ENCODE measurements around the gene UXS1. TPM values are rescaled to one million over a fixed set of nuclear protein-coding genes. Genes with fewer than 3 reads are reported as not detected.
A peak's percentile ranks its signal among the peaks of the same experiment; 100 is the strongest.

The UXS1 gene
- total and polyA plus RNA-seq, 9 of the 15 experiments (the other 6 are each of a cell fraction or from before 2014, with no cell fraction given), result 5.8 to 25.8 (median 15.0) TPM

DNA sequence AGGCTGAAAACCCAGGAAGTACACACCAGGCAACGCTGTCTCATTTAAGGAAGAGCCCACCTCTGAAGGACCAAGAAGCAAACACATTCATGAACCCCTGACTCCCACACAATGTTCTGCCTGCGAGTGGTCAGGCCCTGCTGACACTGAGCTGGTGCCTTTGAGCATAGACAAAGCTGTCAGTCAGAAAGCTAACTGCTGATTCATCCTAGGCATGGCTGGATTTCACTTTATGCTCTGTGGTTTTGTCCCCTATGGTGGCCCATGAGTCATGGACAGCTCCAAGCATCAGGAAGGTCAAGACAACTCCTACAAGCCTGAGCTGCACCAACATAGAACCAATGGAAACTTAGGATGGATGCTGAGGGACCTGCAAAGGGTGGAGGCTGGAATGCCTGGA is 78.9 kb downstream of the UXS1 start (continued):
- TF ChIP-seq, protein P1, sequence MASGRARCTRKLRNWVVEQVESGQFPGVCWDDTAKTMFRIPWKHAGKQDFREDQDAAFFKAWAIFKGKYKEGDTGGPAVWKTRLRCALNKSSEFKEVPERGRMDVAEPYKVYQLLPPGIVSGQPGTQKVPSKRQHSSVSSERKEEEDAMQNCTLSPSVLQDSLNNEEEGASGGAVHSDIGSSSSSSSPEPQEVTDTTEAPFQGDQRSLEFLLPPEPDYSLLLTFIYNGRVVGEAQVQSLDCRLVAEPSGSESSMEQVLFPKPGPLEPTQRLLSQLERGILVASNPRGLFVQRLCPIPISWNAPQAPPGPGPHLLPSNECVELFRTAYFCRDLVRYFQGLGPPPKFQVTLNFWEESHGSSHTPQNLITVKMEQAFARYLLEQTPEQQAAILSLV (tag; IDR thresholded peaks at IDR 0.05), result no peak
- no peak for TF ChIP-seq DACH1 (IDR thresholded peaks at IDR 0.05; ENCODE audit: partially characterized antibody)
- TF ChIP-seq PPARD (CRISPR knock-in tag; IDR thresholded peaks at IDR 0.05), result no peak
- TF ChIP-seq GABPB1 (CRISPR knock-in tag; IDR thresholded peaks at IDR 0.05), result no peak
- no peak for TF ChIP-seq ELF4 (CRISPR knock-in tag; IDR thresholded peaks at IDR 0.05)
- TF ChIP-seq RFX5 (IDR thresholded peaks at IDR 0.05; ENCODE audit: low read depth, low read length), result no peak
- TF ChIP-seq ASH1L (IDR thresholded peaks at IDR 0.05; ENCODE audit: borderline replicate concordance, low read depth, partially characterized antibody), result no peak
- no peak for TF ChIP-seq RAD51 (IDR thresholded peaks at IDR 0.05; ENCODE audit: borderline replicate concordance, low read depth)
- TF ChIP-seq, protein P2, sequence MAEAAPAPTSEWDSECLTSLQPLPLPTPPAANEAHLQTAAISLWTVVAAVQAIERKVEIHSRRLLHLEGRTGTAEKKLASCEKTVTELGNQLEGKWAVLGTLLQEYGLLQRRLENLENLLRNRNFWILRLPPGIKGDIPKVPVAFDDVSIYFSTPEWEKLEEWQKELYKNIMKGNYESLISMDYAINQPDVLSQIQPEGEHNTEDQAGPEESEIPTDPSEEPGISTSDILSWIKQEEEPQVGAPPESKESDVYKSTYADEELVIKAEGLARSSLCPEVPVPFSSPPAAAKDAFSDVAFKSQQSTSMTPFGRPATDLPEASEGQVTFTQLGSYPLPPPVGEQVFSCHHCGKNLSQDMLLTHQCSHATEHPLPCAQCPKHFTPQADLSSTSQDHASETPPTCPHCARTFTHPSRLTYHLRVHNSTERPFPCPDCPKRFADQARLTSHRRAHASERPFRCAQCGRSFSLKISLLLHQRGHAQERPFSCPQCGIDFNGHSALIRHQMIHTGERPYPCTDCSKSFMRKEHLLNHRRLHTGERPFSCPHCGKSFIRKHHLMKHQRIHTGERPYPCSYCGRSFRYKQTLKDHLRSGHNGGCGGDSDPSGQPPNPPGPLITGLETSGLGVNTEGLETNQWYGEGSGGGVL (CRISPR knock-in tag; IDR thresholded peaks at IDR 0.05), result no peak
- TF ChIP-seq, protein P3, sequence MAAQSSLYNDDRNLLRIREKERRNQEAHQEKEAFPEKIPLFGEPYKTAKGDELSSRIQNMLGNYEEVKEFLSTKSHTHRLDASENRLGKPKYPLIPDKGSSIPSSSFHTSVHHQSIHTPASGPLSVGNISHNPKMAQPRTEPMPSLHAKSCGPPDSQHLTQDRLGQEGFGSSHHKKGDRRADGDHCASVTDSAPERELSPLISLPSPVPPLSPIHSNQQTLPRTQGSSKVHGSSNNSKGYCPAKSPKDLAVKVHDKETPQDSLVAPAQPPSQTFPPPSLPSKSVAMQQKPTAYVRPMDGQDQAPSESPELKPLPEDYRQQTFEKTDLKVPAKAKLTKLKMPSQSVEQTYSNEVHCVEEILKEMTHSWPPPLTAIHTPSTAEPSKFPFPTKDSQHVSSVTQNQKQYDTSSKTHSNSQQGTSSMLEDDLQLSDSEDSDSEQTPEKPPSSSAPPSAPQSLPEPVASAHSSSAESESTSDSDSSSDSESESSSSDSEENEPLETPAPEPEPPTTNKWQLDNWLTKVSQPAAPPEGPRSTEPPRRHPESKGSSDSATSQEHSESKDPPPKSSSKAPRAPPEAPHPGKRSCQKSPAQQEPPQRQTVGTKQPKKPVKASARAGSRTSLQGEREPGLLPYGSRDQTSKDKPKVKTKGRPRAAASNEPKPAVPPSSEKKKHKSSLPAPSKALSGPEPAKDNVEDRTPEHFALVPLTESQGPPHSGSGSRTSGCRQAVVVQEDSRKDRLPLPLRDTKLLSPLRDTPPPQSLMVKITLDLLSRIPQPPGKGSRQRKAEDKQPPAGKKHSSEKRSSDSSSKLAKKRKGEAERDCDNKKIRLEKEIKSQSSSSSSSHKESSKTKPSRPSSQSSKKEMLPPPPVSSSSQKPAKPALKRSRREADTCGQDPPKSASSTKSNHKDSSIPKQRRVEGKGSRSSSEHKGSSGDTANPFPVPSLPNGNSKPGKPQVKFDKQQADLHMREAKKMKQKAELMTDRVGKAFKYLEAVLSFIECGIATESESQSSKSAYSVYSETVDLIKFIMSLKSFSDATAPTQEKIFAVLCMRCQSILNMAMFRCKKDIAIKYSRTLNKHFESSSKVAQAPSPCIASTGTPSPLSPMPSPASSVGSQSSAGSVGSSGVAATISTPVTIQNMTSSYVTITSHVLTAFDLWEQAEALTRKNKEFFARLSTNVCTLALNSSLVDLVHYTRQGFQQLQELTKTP (IDR thresholded peaks at IDR 0.05; ENCODE audit: low read depth in 1 of 2, partially characterized antibody in 2 of 2), result peak in 1 of 2 experiments; percentile 41
- TF ChIP-seq ZBED1 (IDR thresholded peaks at IDR 0.05), result no peak
- TF ChIP-seq XRCC3 (IDR thresholded peaks at IDR 0.05), result no peak
- no peak for TF ChIP-seq BCOR (IDR thresholded peaks at IDR 0.05)
- peak; percentile 20; the same call in 1 of the 2 replicates for TF ChIP-seq CXXC5 (CRISPR knock-in tag; IDR thresholded peaks at IDR 0.05)
- TF ChIP-seq DNMT1 (IDR thresholded peaks at IDR 0.05), result no peak
- no peak for TF ChIP-seq ZSCAN29 (IDR thresholded peaks at IDR 0.05)
- TF ChIP-seq, protein P4, sequence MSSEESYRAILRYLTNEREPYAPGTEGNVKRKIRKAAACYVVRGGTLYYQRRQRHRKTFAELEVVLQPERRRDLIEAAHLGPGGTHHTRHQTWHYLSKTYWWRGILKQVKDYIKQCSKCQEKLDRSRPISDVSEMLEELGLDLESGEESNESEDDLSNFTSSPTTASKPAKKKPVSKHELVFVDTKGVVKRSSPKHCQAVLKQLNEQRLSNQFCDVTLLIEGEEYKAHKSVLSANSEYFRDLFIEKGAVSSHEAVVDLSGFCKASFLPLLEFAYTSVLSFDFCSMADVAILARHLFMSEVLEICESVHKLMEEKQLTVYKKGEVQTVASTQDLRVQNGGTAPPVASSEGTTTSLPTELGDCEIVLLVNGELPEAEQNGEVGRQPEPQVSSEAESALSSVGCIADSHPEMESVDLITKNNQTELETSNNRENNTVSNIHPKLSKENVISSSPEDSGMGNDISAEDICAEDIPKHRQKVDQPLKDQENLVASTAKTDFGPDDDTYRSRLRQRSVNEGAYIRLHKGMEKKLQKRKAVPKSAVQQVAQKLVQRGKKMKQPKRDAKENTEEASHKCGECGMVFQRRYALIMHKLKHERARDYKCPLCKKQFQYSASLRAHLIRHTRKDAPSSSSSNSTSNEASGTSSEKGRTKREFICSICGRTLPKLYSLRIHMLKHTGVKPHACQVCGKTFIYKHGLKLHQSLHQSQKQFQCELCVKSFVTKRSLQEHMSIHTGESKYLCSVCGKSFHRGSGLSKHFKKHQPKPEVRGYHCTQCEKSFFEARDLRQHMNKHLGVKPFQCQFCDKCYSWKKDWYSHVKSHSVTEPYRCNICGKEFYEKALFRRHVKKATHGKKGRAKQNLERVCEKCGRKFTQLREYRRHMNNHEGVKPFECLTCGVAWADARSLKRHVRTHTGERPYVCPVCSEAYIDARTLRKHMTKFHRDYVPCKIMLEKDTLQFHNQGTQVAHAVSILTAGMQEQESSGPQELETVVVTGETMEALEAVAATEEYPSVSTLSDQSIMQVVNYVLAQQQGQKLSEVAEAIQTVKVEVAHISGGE (CRISPR knock-in tag; IDR thresholded peaks at IDR 0.05), result no peak
- TF ChIP-seq POLR2H (tag; IDR thresholded peaks at IDR 0.05; ENCODE audit: low read depth), result no peak
- TF ChIP-seq, protein P5, sequence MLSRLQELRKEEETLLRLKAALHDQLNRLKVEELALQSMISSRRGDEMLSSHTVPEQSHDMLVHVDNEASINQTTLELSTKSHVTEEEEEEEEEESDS (CRISPR knock-in tag; IDR thresholded peaks at IDR 0.05), result no peak

Measured in K562 (cell line).